Mucosa of descending colon (tissue), 3 donors: ENCODE measurements around the gene ARHGAP10. TPM values are rescaled to one million over a fixed set of nuclear protein-coding genes. Genes with fewer than 3 reads are reported as not detected.

Experiments
- ATAC-seq: fragments of 200-7000 bp; cut with Tn5 transposase; one replicate; pipeline ENCODE4 v1.9.1; 2020; ENCODE audit warnings: mild to moderate bottlenecking, moderate library complexity
- DNase-seq, 3 donors: peaks; one replicate each; pipeline ENCODE4 v3.0.0-alpha.2; 2020
- H3K36me3 ChIP-seq: fragments of 200-600 bp; one replicate; pipeline ENCODE4 v1.8.0; 2021; ENCODE audit warnings: low read depth, mild to moderate bottlenecking
- H3K4me1 ChIP-seq: fragments of 200-600 bp; one replicate; pipeline ENCODE4 v1.8.0; 2021; ENCODE audit warnings: low read depth, mild to moderate bottlenecking
- H3K4me3 ChIP-seq: fragments of 200-600 bp; one replicate; pipeline ENCODE4 v1.8.0; 2021; ENCODE audit warnings: mild to moderate bottlenecking
- H3K9me3 ChIP-seq: fragments of 200-600 bp; one replicate; pipeline ENCODE4 v1.8.0; 2021; ENCODE audit warnings: mild to moderate bottlenecking
- intact Hi-C, 2 donors: fragments of 100-400 bp; cut with DNase I in 1 of 2; cut with micrococcal nuclease in 1 of 2; formaldehyde crosslinking; loops; one replicate each; pipeline versions ENCODE4 v1.11.0 to v1.11.1; 2022; cut with DNase I, micrococcal nuclease
- total RNA-seq, 3 donors: library from RNA; stranded (reverse); fragmentation: NEBNext Ultra II Directional in 2 of 3; extraction: Animal tissue kit (Norgen Biotek cat#: 25700) in 2 of 3; gene quantifications; one replicate each; pipeline versions ENCODE4 v1.2.1 to v1.2.4, GENCODE V29; 2021 to 2023
- TF ChIP-seq, protein P1 (sequence below): fragments of 200-600 bp; IDR thresholded peaks from one replicate; pipeline ENCODE4 v1.8.0; 2022; ENCODE audit warnings: antibody characterized with exemption, mild to moderate bottlenecking
- donor health status: DM: no; HTN: no; CAD: no; lungs with moderate emphysema.
- donor health status: DM: no; HTN: no; CAD: no.
- donor health status: DM: no; HTN: yes; CAD: no.

The ARHGAP10 gene
- total RNA-seq, 3 donors from 2014 or later = 3.0 to 66.6 (median 8.1) TPM

- Histone ChIP-seq H3K36me3 (no peaks in the 10 kb centered on the region), H3K4me3 (no peak overlapping the region), H3K4me1 (no peaks in the 10 kb centered on the region), H3K9me3 (no peaks in the 10 kb centered on the region)
- no peak for DNase-seq
- TF ChIP-seq, protein P1, sequence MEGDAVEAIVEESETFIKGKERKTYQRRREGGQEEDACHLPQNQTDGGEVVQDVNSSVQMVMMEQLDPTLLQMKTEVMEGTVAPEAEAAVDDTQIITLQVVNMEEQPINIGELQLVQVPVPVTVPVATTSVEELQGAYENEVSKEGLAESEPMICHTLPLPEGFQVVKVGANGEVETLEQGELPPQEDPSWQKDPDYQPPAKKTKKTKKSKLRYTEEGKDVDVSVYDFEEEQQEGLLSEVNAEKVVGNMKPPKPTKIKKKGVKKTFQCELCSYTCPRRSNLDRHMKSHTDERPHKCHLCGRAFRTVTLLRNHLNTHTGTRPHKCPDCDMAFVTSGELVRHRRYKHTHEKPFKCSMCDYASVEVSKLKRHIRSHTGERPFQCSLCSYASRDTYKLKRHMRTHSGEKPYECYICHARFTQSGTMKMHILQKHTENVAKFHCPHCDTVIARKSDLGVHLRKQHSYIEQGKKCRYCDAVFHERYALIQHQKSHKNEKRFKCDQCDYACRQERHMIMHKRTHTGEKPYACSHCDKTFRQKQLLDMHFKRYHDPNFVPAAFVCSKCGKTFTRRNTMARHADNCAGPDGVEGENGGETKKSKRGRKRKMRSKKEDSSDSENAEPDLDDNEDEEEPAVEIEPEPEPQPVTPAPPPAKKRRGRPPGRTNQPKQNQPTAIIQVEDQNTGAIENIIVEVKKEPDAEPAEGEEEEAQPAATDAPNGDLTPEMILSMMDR = no peak
- intact Hi-C loops = no loop called here
- no peak for ATAC-seq
These were observed 21.2 kb downstream of the ARHGAP10 start for GRCh38 chr4:147753047-147753446.

DNA sequence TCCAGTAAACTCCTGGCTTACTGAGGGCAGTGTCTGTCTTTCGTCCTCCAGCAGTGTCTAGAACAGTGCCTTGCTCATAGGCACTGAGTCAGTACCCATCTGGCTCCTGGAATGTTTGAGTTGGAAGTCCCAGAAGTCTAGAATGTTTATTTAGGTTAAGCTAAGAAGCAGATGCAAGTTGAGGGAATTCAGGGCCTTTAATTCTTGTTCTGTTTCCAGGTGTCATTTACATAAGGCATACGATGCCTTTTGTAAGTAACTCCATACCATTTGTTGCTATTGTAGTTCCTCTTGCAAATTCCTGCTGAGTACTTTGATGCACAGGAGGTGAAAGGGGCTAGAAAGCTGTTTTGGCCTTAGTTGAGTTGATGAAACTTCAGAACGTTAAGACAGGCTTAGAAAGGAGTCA is 22.2 kb downstream of the ARHGAP10 start:
- Histone ChIP-seq H3K36me3 (no peaks in the 10 kb centered on the region), H3K4me3 (no peak overlapping the region), H3K4me1 (no peaks in the 10 kb centered on the region), H3K9me3 (no peaks in the 10 kb centered on the region)
- no peak for ATAC-seq
- TF ChIP-seq, protein P1 = no peak
- no peak for DNase-seq
- intact Hi-C loops = no loop called here

DNA sequence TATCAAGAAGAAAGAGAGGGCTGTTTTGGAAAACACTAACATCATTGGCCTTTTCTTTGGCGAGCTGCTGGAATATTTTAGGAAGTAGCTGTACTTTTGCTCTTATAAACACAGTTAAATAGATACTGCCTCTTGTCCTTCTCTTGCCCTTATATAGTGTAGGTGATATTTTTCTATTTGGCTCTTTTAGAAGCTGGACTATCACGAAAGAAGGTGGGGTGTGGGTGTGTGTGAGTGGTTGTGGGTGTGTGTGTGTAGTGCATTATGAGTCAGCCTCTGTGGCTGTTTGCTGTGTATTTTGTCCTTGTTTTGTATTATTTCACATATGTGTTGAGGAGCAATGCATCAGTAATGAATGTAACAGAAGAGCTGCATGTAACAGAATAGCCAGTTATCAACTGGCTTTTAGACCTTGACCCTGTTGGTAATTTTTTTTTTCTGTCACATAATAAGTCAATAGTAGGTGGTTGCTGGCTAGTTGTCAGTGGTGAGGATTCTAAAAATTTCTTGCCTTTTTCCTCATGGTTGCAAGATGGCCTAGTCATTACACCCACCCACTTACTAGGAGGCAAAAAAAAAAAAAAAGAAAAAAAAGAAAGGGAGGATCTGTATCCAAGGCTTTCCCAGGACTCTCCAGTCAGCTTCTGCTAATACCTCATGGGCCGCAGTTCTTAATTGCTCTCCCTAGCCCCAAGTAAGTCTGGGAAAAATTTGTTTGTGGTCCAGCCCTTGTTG is 23.8 kb downstream of the ARHGAP10 start:
- DNase-seq = no peak
- Histone ChIP-seq H3K36me3 (no peaks in the 10 kb centered on the region), H3K4me1 (no peaks in the 10 kb centered on the region), H3K4me3 (no peak overlapping the region), H3K9me3 (no peaks in the 10 kb centered on the region)
- peak; percentile 31 for ATAC-seq
- intact Hi-C loops = no loop called here
- TF ChIP-seq, protein P1 = no peak

DNA sequence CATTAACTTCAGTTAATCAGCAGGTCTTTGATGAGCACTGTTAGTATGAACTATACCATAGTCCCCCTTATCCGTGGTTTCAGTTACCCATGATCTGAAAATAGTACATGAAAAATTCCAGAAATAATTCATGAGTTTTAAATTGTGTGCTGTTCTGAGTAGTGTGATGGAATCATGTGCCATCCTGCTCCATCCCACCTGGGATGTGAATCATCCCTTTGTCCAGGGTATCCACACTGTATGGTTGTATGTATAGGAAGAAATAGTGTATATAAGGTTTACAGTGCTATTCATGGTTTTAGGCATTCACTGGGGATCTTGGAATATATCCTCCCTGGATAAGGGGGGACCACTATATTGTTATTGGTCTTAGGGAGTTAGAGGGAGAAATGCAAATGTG is 24.5 kb downstream of the ARHGAP10 start:
- no peak for ATAC-seq
- DNase-seq = no peak
- TF ChIP-seq, protein P1 = no peak
- no peaks in the 10 kb centered on the region for H3K4me1 ChIP-seq
- H3K9me3 ChIP-seq = no peaks in the 10 kb centered on the region
- intact Hi-C loops = no loop called here
- no peak overlapping the region for H3K4me3 ChIP-seq
- no peaks in the 10 kb centered on the region for H3K36me3 ChIP-seq

GRCh38 chr4:147760176-147760575 is 28.3 kb downstream of the ARHGAP10 start:
- no peaks in the 10 kb centered on the region for H3K4me1 ChIP-seq
- DNase-seq = no peak
- ATAC-seq = peak; percentile 49
- TF ChIP-seq, protein P1 = no peak
- intact Hi-C loops = no loop called here
- no peak overlapping the region for H3K4me3 ChIP-seq
- no peaks in the 10 kb centered on the region for H3K9me3 ChIP-seq
- H3K36me3 ChIP-seq = no peaks in the 10 kb centered on the region
